Natural killer cell (primary cell): ENCODE results near the gene CHST15. TPM values are rescaled to one million over a fixed set of nuclear protein-coding genes. Genes with fewer than 3 reads are reported as not detected.
"Not testable (repeated sequence)": the region's sequence is repeated elsewhere in the genome, so short reads cannot be mapped to it uniquely, and the experiment has no call there.

ENCODE experiments used
- ATAC-seq, 3 donors: fragments of 150-1000 bp in 2 of 3; fragments of 200-7000 bp in 1 of 3; cut with Tn5 transposase; 1 replicate in 1 of 3; 2 replicates in 2 of 3; pipeline ENCODE4 v1.10.0; 2021; ENCODE audit warnings: mild to moderate bottlenecking in 2 of 3, moderate library complexity in 2 of 3
- DNase-seq, 2 donors: peaks; one replicate each; pipeline versions ENCODE4 v3.0.0 to v3.0.0-alpha.2; 2013 to 2021; ENCODE audit warnings: mixed read lengths in 1 of 2
- H3K27ac ChIP-seq: one replicate; pipeline ENCODE4 v1.5.1; 2013; ENCODE audit warnings: mild to moderate bottlenecking, low read length
- H3K27me3 ChIP-seq: one replicate; pipeline ENCODE4 v1.6.1; 2013; ENCODE audit warnings: low read length; ENCODE audit not compliant: control insufficient read depth, insufficient read depth
- H3K36me3 ChIP-seq: one replicate; pipeline ENCODE4 v1.6.1; 2013; ENCODE audit warnings: low read length; ENCODE audit not compliant: control insufficient read depth, insufficient read depth
- H3K4me1 ChIP-seq: one replicate; pipeline ENCODE4 v1.6.1; 2013; ENCODE audit warnings: low read length; ENCODE audit not compliant: control insufficient read depth, insufficient read depth
- H3K4me3 ChIP-seq: one replicate; pipeline ENCODE4 v1.5.1; 2013; ENCODE audit warnings: low read length
- H3K9me3 ChIP-seq: one replicate; pipeline ENCODE4 v1.6.1; 2013; ENCODE audit warnings: low read length; ENCODE audit not compliant: control insufficient read depth, insufficient read depth
- H3K27ac Mint-ChIP-seq, 2 donors: one replicate each; pipeline ENCODE4 v1.8.0; 2022; ENCODE audit warnings: mild to moderate bottlenecking in 2 of 2, mixed read lengths in 2 of 2, moderate library complexity in 1 of 2
- H3K27me3 Mint-ChIP-seq, 2 donors: one replicate each; pipeline ENCODE4 v1.8.0; 2022; ENCODE audit warnings: low read depth in 2 of 2, mixed read lengths in 2 of 2
- H3K36me3 Mint-ChIP-seq: one replicate; pipeline ENCODE4 v1.8.0; 2022; ENCODE audit warnings: mixed read lengths
- H3K4me1 Mint-ChIP-seq, 2 donors: one replicate each; pipeline ENCODE4 v1.8.0; 2022; ENCODE audit warnings: mixed read lengths in 2 of 2
- H3K4me3 Mint-ChIP-seq: one replicate; pipeline ENCODE4 v1.8.0; 2022; ENCODE audit warnings: mild to moderate bottlenecking, moderate library complexity, mixed read lengths
- H3K9me3 Mint-ChIP-seq, 2 donors: one replicate each; pipeline ENCODE4 v1.8.0; 2022; ENCODE audit warnings: mixed read lengths in 2 of 2
- CTCF ChIP-seq: fragments of 200-600 bp; IDR thresholded peaks from one replicate; pipeline ENCODE4 v1.8.0; 2022; ENCODE audit warnings: antibody characterized with exemption
- WGBS: methylation state at CpG from one replicate; pipeline ENCODE4 v1.1.7; 2013; ENCODE audit warnings: missing lambda C conversion rate; ENCODE audit not compliant: insufficient coverage; 5-methylcytosine and 5-hydroxymethylcytosine counted together
- intact Hi-C: fragments of 100-400 bp; cut with micrococcal nuclease; formaldehyde crosslinking; loops from one replicate; pipeline ENCODE4 v1.14.2; 2022
- total RNA-seq, 4 donors: library from RNA; stranded (reverse); fragments of 120-200 nt in 1 of 4; gene quantifications; one replicate each; pipeline versions ENCODE4 v1.2.3 to v1.2.4, GENCODE V29; 2013 to 2022

CHST15 gene
- total RNA-seq, 3 donors from 2014 or later (not counting 1 experiment from before 2014, with no cell fraction given), result 1.9 to 11.9 (median 8.7) TPM

GRCh38 chr10:124035306-124035927 lies 58.0 kb downstream of the CHST15 start:
- H3K9me3 ChIP-seq, result no peaks in the 10 kb centered on the region
- ATAC-seq (no peak), DNase-seq (no peak)
- H3K36me3 Mint-ChIP-seq, result no peaks in the 10 kb centered on the region
- no peak for TF ChIP-seq CTCF
- peak overlapping the region; percentile 65 for H3K27ac ChIP-seq
- peaks cover 6 to 14% of the 10 kb centered on the region in 2 donors for H3K4me1 Mint-ChIP-seq
- peak overlapping the region in 1 of 2 donors; percentile 85 for H3K27ac Mint-ChIP-seq
- peaks cover 32% of the 10 kb centered on the region for H3K4me1 ChIP-seq
- no peaks in the 10 kb centered on the region for H3K27me3 ChIP-seq
- H3K27me3 Mint-ChIP-seq, result peaks cover 2 to 10% of the 10 kb centered on the region in 2 donors
- H3K4me3 ChIP-seq, result no peak overlapping the region
- no peaks in the 10 kb centered on the region for H3K36me3 ChIP-seq
- no peaks in the 10 kb centered on the region for H3K9me3 Mint-ChIP-seq
- WGBS, result 80% methylated on average over 6 of the region's 6 CpGs
- intact Hi-C loops, result no loop called here
- no peak overlapping the region for H3K4me3 Mint-ChIP-seq

GRCh38 chr10:124034576-124035305 lies 58.7 kb downstream of the CHST15 start:
- H3K4me3 ChIP-seq, H3K4me3 Mint-ChIP-seq, H3K27ac ChIP-seq, ATAC-seq, DNase-seq, H3K36me3 Mint-ChIP-seq, H3K36me3 ChIP-seq, H3K9me3 ChIP-seq, H3K9me3 Mint-ChIP-seq, H3K27me3 ChIP-seq, intact Hi-C loops, H3K27ac Mint-ChIP-seq: not testable (repeated sequence)
- H3K4me1 ChIP-seq, result peaks cover 32% of the 10 kb centered on the region
- H3K4me1 Mint-ChIP-seq, result peaks cover 6 to 14% of the 10 kb centered on the region in 2 donors
- H3K27me3 Mint-ChIP-seq, result peaks cover 2 to 17% of the 10 kb centered on the region in 2 donors
- 83% methylated on average over 24 of the region's 25 CpGs for WGBS

- H3K9me3 ChIP-seq, result no peaks in the 10 kb centered on the region
- WGBS, result 94% methylated on average over 8 of the region's 8 CpGs
- Mint-ChIP-seq H3K9me3 (no peaks in the 10 kb centered on the region), H3K36me3 (no peaks in the 10 kb centered on the region), H3K4me1 (peaks cover 6 to 14% of the 10 kb centered on the region in 2 donors), H3K27ac (no peak overlapping the region), H3K27me3 (peaks cover 2 to 10% of the 10 kb centered on the region in 2 donors), H3K4me3 (no peak overlapping the region)
- no peak for ATAC-seq
- H3K27ac ChIP-seq, result no peak overlapping the region
- no peaks in the 10 kb centered on the region for H3K27me3 ChIP-seq
- no peak overlapping the region for H3K4me3 ChIP-seq
- no peak for TF ChIP-seq CTCF
- peaks cover 32% of the 10 kb centered on the region for H3K4me1 ChIP-seq
- intact Hi-C loops, result no loop called here
- no peaks in the 10 kb centered on the region for H3K36me3 ChIP-seq
- no peak for DNase-seq
These were observed 59.5 kb downstream of the CHST15 start for GRCh38 chr10:124033887-124034218.

GRCh38 chr10:124032971-124033886 lies 60.2 kb downstream of the CHST15 start:
- Mint-ChIP-seq H3K27me3 (peaks cover 2 to 10% of the 10 kb centered on the region in 2 donors), H3K4me1 (peaks cover 6 to 14% of the 10 kb centered on the region in 2 donors), H3K27ac (no peak overlapping the region), H3K9me3 (no peaks in the 10 kb centered on the region), H3K36me3 (no peaks in the 10 kb centered on the region), H3K4me3 (no peak overlapping the region)
- Histone ChIP-seq H3K27me3 (no peaks in the 10 kb centered on the region), H3K4me3 (no peak overlapping the region), H3K4me1 (peaks cover 32% of the 10 kb centered on the region), H3K36me3 (no peaks in the 10 kb centered on the region), H3K9me3 (no peaks in the 10 kb centered on the region), H3K27ac (no peak overlapping the region)
- DNase-seq, result no peak
- TF ChIP-seq CTCF, result no peak
- 80% methylated on average over 15 of the region's 15 CpGs for WGBS
- no peak for ATAC-seq
- intact Hi-C loops, result no loop called here
